Keratinocyte (primary cell): ENCODE data around the gene MISP. TPM values are rescaled to one million over a fixed set of nuclear protein-coding genes. Genes with fewer than 3 reads are reported as not detected.

Experiments
- DNase-seq: peaks from one replicate; pipeline ENCODE4 v3.0.0-alpha.2; 2011; ENCODE audit warnings: low read depth, missing footprints, low spot score
- FAIRE-seq: peaks from 2 replicates; lab custom pipeline; 2011; peaks lifted over from hg19 to GRCh38; lab: Jason Lieb, UNC
- H2AFZ ChIP-seq: 2 replicates; pipeline ENCODE4 v1.6.0; 2012; ENCODE audit warnings: low read length, control low read depth, inconsistent platforms; ENCODE audit not compliant: control insufficient read depth
- H3K27ac ChIP-seq: 2 replicates; pipeline ENCODE4 v1.5.1; 2011; ENCODE audit warnings: low read length; ENCODE audit not compliant: control insufficient read depth, insufficient read depth
- H3K27me3 ChIP-seq: 3 replicates; pipeline ENCODE4 v1.6.0; 2011; ENCODE audit warnings: low read length; ENCODE audit not compliant: control insufficient read depth, insufficient read depth; ENCODE audit errors: extremely low read depth
- H3K36me3 ChIP-seq, 2 experiments: 2 replicates in 1 of 2; 3 replicates in 1 of 2; pipeline ENCODE4 v1.5.1; 2011; ENCODE audit warnings: low read length in 2 of 2, mild to moderate bottlenecking in 1 of 2; ENCODE audit not compliant: control insufficient read depth in 2 of 2, insufficient read depth in 2 of 2; ENCODE audit errors: extremely low read depth in 1 of 2
- H3K4me1 ChIP-seq: 3 replicates; pipeline ENCODE4 v1.5.1; 2011; ENCODE audit warnings: low read length; ENCODE audit not compliant: control insufficient read depth, insufficient read depth; ENCODE audit errors: extremely low read depth
- H3K4me2 ChIP-seq: 3 replicates; pipeline ENCODE4 v1.6.0; 2011; ENCODE audit warnings: low read depth, low read length; ENCODE audit not compliant: control insufficient read depth, insufficient read depth; ENCODE audit errors: extremely low read depth
- H3K4me3 ChIP-seq, 3 experiments: fragments of 200-600 bp in 1 of 3; sonication (generic) in 1 of 3; 2 replicates in 2 of 3; 3 replicates in 1 of 3; pipeline ENCODE4 v1.5.1; 2011 to 2016; ENCODE audit warnings: low read length in 3 of 3, mild to moderate bottlenecking in 3 of 3, control low read depth in 2 of 3, inconsistent platforms in 1 of 3, low read depth in 1 of 3, mixed read lengths in 1 of 3, mixed run types in 1 of 3, moderate library complexity in 1 of 3; ENCODE audit not compliant: control insufficient read depth in 2 of 3, insufficient read depth in 2 of 3; ENCODE audit errors: extremely low read depth in 1 of 3
- H3K79me2 ChIP-seq: 2 replicates; pipeline ENCODE4 v1.6.0; 2012; ENCODE audit warnings: low read length; ENCODE audit not compliant: control insufficient read depth, insufficient read depth
- H3K9ac ChIP-seq: 3 replicates; pipeline ENCODE4 v1.6.0; 2011; ENCODE audit warnings: low read length; ENCODE audit not compliant: control insufficient read depth, insufficient read depth; ENCODE audit errors: extremely low read depth
- H3K9me1 ChIP-seq: 3 replicates; pipeline ENCODE4 v1.6.0; 2011; ENCODE audit warnings: low read length; ENCODE audit not compliant: control insufficient read depth, insufficient read depth; ENCODE audit errors: extremely low read depth
- H3K9me3 ChIP-seq: 2 replicates; pipeline ENCODE4 v1.5.1; 2012; ENCODE audit warnings: low read depth, low read length; ENCODE audit not compliant: control insufficient read depth
- H4K20me1 ChIP-seq: 3 replicates; pipeline ENCODE4 v1.6.0; 2011; ENCODE audit warnings: low read length; ENCODE audit not compliant: control insufficient read depth, insufficient read depth; ENCODE audit errors: extremely low read depth
- CTCF ChIP-seq, 3 experiments: IDR thresholded peaks in 1 of 3; conservative IDR thresholded peaks in 1 of 3; optimal IDR thresholded peaks in 1 of 3; 2 replicates in 2 of 3; 3 replicates in 1 of 3; pipeline versions ENCODE3 to v1.5.1; 2011; ENCODE audit warnings: low read length in 3 of 3, mild to moderate bottlenecking in 3 of 3, moderate library complexity in 2 of 3, control low read depth in 1 of 3, inconsistent platforms in 1 of 3; ENCODE audit not compliant: insufficient read depth in 2 of 3; ENCODE audit errors: extremely low read depth in 1 of 3
- EZH2 ChIP-seq: IDR thresholded peaks from one replicate; pipeline ENCODE4 v1.6.1; 2012; ENCODE audit warnings: inconsistent platforms, mild to moderate bottlenecking, low read length, moderate library complexity
- dilution Hi-C: fragments of 300-500 bp; cut with MboI; formaldehyde crosslinking; loops from one replicate; pipeline ENCODE4 v1.7.0; 2020; ENCODE audit warnings: low sequenced_read_pairs; ENCODE audit not compliant: extremely low pct_ligation_motif_present
- polyA plus RNA-seq, 5 experiments: library from polyadenylated mRNA; depleted of rRNA in 3 of 5; stranded (reverse) in 3 of 5; stranded (forward) in 1 of 5; unstranded in 1 of 5; fragments of >200 nt; gene quantifications; 1 replicate in 1 of 5; 2 replicates in 3 of 5; 3 replicates in 1 of 5; pipeline versions ENCODE4 v1.2.1 to v1.2.3, GENCODE V29; 2011 to 2012; ENCODE audit warnings: missing spikeins in 2 of 5, low read depth in 1 of 5, low replicate concordance in 1 of 5

MISP gene
- polyA plus RNA-seq, 1 donor (not counting 4 experiments of a cell fraction or from before 2014, with no cell fraction given) = 17.5 TPM

DNA sequence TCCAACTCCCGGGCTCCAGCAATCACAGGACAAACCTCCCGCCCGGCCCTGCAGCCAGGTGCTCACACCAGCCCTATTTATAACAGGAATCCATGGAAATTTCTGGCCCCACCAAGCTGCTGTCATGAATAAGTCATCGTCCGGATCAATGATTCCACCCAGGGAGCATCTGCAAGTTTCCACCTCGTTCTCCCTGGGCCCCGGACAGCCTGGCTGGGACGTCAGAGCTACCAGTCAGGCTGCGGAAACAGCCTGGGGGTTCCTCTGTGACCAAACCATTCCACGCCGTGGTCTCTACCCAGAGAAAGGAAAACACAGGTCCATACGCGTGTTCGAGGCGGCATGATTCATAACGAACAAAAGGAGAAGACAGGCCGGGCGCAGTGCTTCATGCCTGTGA lies 25.6 kb downstream of the MISP start:
- dilution Hi-C loops = no loop called here
- Histone ChIP-seq H3K36me3 (no peaks in the 10 kb centered on the region), H3K79me2 (no peaks in the 10 kb centered on the region), H3K27ac (no peak overlapping the region), H3K4me1 (peaks cover 7% of the 10 kb centered on the region), H3K9ac (no peak overlapping the region), H3K4me3 (no peak overlapping the region), H3K9me3 (no peaks in the 10 kb centered on the region), H3K4me2 (no peak overlapping the region), H2AFZ (no peak overlapping the region), H4K20me1 (no peaks in the 10 kb centered on the region), H3K27me3 (no peaks in the 10 kb centered on the region), H3K9me1 (no peaks in the 10 kb centered on the region)
- DNase-seq (no peak), FAIRE-seq (no peak)
- TF ChIP-seq EZH2 (no peak), CTCF (optimal IDR thresholded peaks at IDR 0.05 in 1 of 3, IDR thresholded peaks at IDR 0.05 in 1 of 3, conservative IDR thresholded peaks at IDR 0.05 in 1 of 3; ENCODE audit: extremely low read depth in 1 of 3, insufficient read depth in 2 of 3, low read length in 3 of 3) (no peak)

GRCh38 chr19:778910-779653 lies 28.2 kb downstream of the MISP start:
- no peaks in the 10 kb centered on the region for H3K27me3 ChIP-seq
- peak overlapping the region; percentile 66 for H3K9ac ChIP-seq
- H3K4me1 ChIP-seq = peaks cover 22% of the 10 kb centered on the region
- no peaks in the 10 kb centered on the region for H3K36me3 ChIP-seq
- no peak overlapping the region for H3K4me3 ChIP-seq
- dilution Hi-C loops = no loop called here
- H3K9me1 ChIP-seq = no peaks in the 10 kb centered on the region
- no peaks in the 10 kb centered on the region for H4K20me1 ChIP-seq
- peak overlapping the region; percentile 3 for H3K4me2 ChIP-seq
- TF ChIP-seq EZH2 (no peak), CTCF (optimal IDR thresholded peaks at IDR 0.05 in 1 of 3, IDR thresholded peaks at IDR 0.05 in 1 of 3, conservative IDR thresholded peaks at IDR 0.05 in 1 of 3; ENCODE audit: extremely low read depth in 1 of 3, insufficient read depth in 2 of 3, low read length in 3 of 3) (no peak)
- peaks cover 3% of the 10 kb centered on the region for H3K79me2 ChIP-seq
- FAIRE-seq = peak; percentile 96
- no peaks in the 10 kb centered on the region for H3K9me3 ChIP-seq
- DNase-seq = peak; percentile 78
- peak overlapping the region; percentile 78 for H3K27ac ChIP-seq
- H2AFZ ChIP-seq = peak overlapping the region; percentile 89
